Stimulated activated naive CD8-positive, alpha-beta T cell treated with anti-CD3 and anti-CD28 coated beads, Interleukin-15, Interleukin-2, amounts not matched to agents 100 ng/mL and 50 ng/mL, for 24 hours (primary cell): ENCODE measurements around the gene GRXCR2.

Experiments
- H3K27ac Mint-ChIP-seq: one replicate; pipeline ENCODE4 v1.8.0; 2021; ENCODE audit warnings: mild to moderate bottlenecking, mixed read lengths
- H3K27me3 Mint-ChIP-seq: one replicate; pipeline ENCODE4 v1.8.0; 2021; ENCODE audit warnings: mixed read lengths
- H3K36me3 Mint-ChIP-seq: one replicate; pipeline ENCODE4 v1.8.0; 2021; ENCODE audit warnings: low read depth, mixed read lengths
- H3K4me1 Mint-ChIP-seq: one replicate; pipeline ENCODE4 v1.8.0; 2021; ENCODE audit warnings: low read depth, mixed read lengths
- H3K4me3 Mint-ChIP-seq: one replicate; pipeline ENCODE4 v1.8.0; 2021; ENCODE audit warnings: mild to moderate bottlenecking, mixed read lengths
- H3K9me3 Mint-ChIP-seq: one replicate; pipeline ENCODE4 v1.8.0; 2021; ENCODE audit warnings: mixed read lengths

GRXCR2 gene

GRCh38 chr5:145834917-145835847 is 37.6 kb downstream of the GRXCR2 start, which contains the start of gene PRELID2:
TSS of gene PRELID2 (minus strand) at chr5:145835342. CDS start at chr5:145835251, 91 bp downstream.
- H3K4me1 Mint-ChIP-seq = peaks cover 7% of the 10 kb centered on the region
- H3K27me3 Mint-ChIP-seq = peaks cover 26% of the 10 kb centered on the region
- peak within 1 kb of the TSS; percentile 60 for H3K4me3 Mint-ChIP-seq
- H3K36me3 Mint-ChIP-seq = no peaks in the 10 kb centered on the region
- no peak within 1 kb of the TSS for H3K27ac Mint-ChIP-seq
- no peaks in the 10 kb centered on the region for H3K9me3 Mint-ChIP-seq

GRCh38 chr5:145834554-145834916 is 38.3 kb downstream of the GRXCR2 start:
- Mint-ChIP-seq H3K27me3 (peaks cover 26% of the 10 kb centered on the region), H3K27ac (no peak overlapping the region), H3K4me3 (peak overlapping the region; percentile 54), H3K36me3 (no peaks in the 10 kb centered on the region), H3K4me1 (peaks cover 7% of the 10 kb centered on the region), H3K9me3 (no peaks in the 10 kb centered on the region)

- no peak overlapping the region for H3K27ac Mint-ChIP-seq
- H3K9me3 Mint-ChIP-seq = no peaks in the 10 kb centered on the region
- peaks cover 7% of the 10 kb centered on the region for H3K4me1 Mint-ChIP-seq
- H3K4me3 Mint-ChIP-seq = peak overlapping the region; percentile 54
- H3K27me3 Mint-ChIP-seq = peaks cover 26% of the 10 kb centered on the region
- H3K36me3 Mint-ChIP-seq = no peaks in the 10 kb centered on the region
These were observed 39.1 kb downstream of the GRXCR2 start for GRCh38 chr5:145833631-145834200.

- no peaks in the 10 kb centered on the region for H3K36me3 Mint-ChIP-seq
- no peak overlapping the region for H3K27ac Mint-ChIP-seq
These were observed 42.2 kb downstream of the GRXCR2 start for GRCh38 chr5:145830594-145830993.

GRCh38 chr5:145829708-145830361 is 43.0 kb downstream of the GRXCR2 start:
- no peaks in the 10 kb centered on the region for H3K9me3 Mint-ChIP-seq
- no peaks in the 10 kb centered on the region for H3K36me3 Mint-ChIP-seq
- H3K4me3 Mint-ChIP-seq = no peak overlapping the region
- peaks cover 11% of the 10 kb centered on the region for H3K27me3 Mint-ChIP-seq
- peaks cover 3% of the 10 kb centered on the region for H3K4me1 Mint-ChIP-seq
- H3K27ac Mint-ChIP-seq = no peak overlapping the region

More at GRCh38 chr5:145830594-145830993, 42.2 kb downstream of the GRXCR2 start:
- Mint-ChIP-seq H3K9me3 (no peaks in the 10 kb centered on the region), H3K4me3 (no peak overlapping the region), H3K27me3 (peaks cover 11% of the 10 kb centered on the region), H3K4me1 (peaks cover 3% of the 10 kb centered on the region)

GRCh38 chr5:145826895-145827674 is 45.7 kb downstream of the GRXCR2 start:
- Mint-ChIP-seq H3K36me3 (no peaks in the 10 kb centered on the region), H3K9me3 (no peaks in the 10 kb centered on the region), H3K27ac (no peak overlapping the region), H3K27me3 (no peaks in the 10 kb centered on the region), H3K4me3 (no peak overlapping the region), H3K4me1 (no peaks in the 10 kb centered on the region)

GRCh38 chr5:145825751-145826180 is 47.0 kb downstream of the GRXCR2 start:
- Mint-ChIP-seq H3K27me3 (no peaks in the 10 kb centered on the region), H3K4me3 (no peak overlapping the region), H3K9me3 (no peaks in the 10 kb centered on the region), H3K36me3 (no peaks in the 10 kb centered on the region), H3K27ac (no peak overlapping the region), H3K4me1 (no peaks in the 10 kb centered on the region)

GRCh38 chr5:145824040-145824439 is 48.8 kb downstream of the GRXCR2 start:
- H3K36me3 Mint-ChIP-seq = no peaks in the 10 kb centered on the region
- H3K4me1 Mint-ChIP-seq = no peaks in the 10 kb centered on the region
- H3K4me3 Mint-ChIP-seq = no peak overlapping the region
- no peaks in the 10 kb centered on the region for H3K9me3 Mint-ChIP-seq
- H3K27ac Mint-ChIP-seq = no peak overlapping the region
- no peaks in the 10 kb centered on the region for H3K27me3 Mint-ChIP-seq

- no peak overlapping the region for H3K27ac Mint-ChIP-seq
- no peaks in the 10 kb centered on the region for H3K27me3 Mint-ChIP-seq
- H3K4me3 Mint-ChIP-seq = no peak overlapping the region
These were observed 54.2 kb downstream of the GRXCR2 start for GRCh38 chr5:145818604-145819003.

GRCh38 chr5:145812877-145813276 is 59.9 kb downstream of the GRXCR2 start:
- Mint-ChIP-seq H3K36me3 (no peaks in the 10 kb centered on the region), H3K27ac (no peak overlapping the region), H3K4me1 (no peaks in the 10 kb centered on the region), H3K4me3 (no peak overlapping the region), H3K9me3 (no peaks in the 10 kb centered on the region), H3K27me3 (no peaks in the 10 kb centered on the region)

More at GRCh38 chr5:145818604-145819003, 54.2 kb downstream of the GRXCR2 start:
- Mint-ChIP-seq H3K9me3 (no peaks in the 10 kb centered on the region), H3K36me3 (no peaks in the 10 kb centered on the region), H3K4me1 (no peaks in the 10 kb centered on the region)

GRCh38 chr5:145811834-145812625 is 60.8 kb downstream of the GRXCR2 start:
- Mint-ChIP-seq H3K9me3 (no peaks in the 10 kb centered on the region), H3K4me1 (no peaks in the 10 kb centered on the region), H3K4me3 (no peak overlapping the region), H3K27me3 (no peaks in the 10 kb centered on the region), H3K27ac (no peak overlapping the region), H3K36me3 (no peaks in the 10 kb centered on the region)
